Activated CD4-positive, alpha-beta T cell treated with anti-CD3 and anti-CD28 coated beads for 36 hours (primary cell): ENCODE data around the gene DBNL. TPM values are rescaled to one million over a fixed set of nuclear protein-coding genes. Genes with fewer than 3 reads are reported as not detected.

Source experiments
- ATAC-seq: fragments of 200-7000 bp; cut with Tn5 transposase; one replicate; pipeline ENCODE4 v1.10.0; 2021; ENCODE audit warnings: mild to moderate bottlenecking, moderate library complexity
- CTCF ChIA-PET: fragments of 350-600 bp; sonication (Branson Sonifier 250); formaldehyde crosslinking; loops from one replicate; lab custom pipeline; 2021; ENCODE audit warnings: antibody characterized with exemption; lab: Charles Lee
- POLR2A ChIA-PET: fragments of 350-600 bp; sonication (Branson Sonifier 250); formaldehyde crosslinking; loops from one replicate; lab custom pipeline; 2021; ENCODE audit warnings: antibody characterized with exemption, inconsistent platforms; lab: Charles Lee
- DNase-seq: peaks from one replicate; pipeline ENCODE4 v3.0.0-alpha.2; 2020
- H3K27ac Mint-ChIP-seq: one replicate; pipeline ENCODE4 v1.8.0; 2021; ENCODE audit warnings: mixed read lengths
- H3K27me3 Mint-ChIP-seq: one replicate; pipeline ENCODE4 v1.8.0; 2021; ENCODE audit warnings: mixed read lengths
- H3K36me3 Mint-ChIP-seq: one replicate; pipeline ENCODE4 v1.8.0; 2021; ENCODE audit warnings: low read depth, mixed read lengths
- H3K4me1 Mint-ChIP-seq: one replicate; pipeline ENCODE4 v1.8.0; 2021; ENCODE audit warnings: mixed read lengths
- H3K4me3 Mint-ChIP-seq: one replicate; pipeline ENCODE4 v1.8.0; 2021; ENCODE audit warnings: mild to moderate bottlenecking, moderate library complexity, mixed read lengths
- H3K9me3 Mint-ChIP-seq: one replicate; pipeline ENCODE4 v1.8.0; 2021; ENCODE audit warnings: low read depth, mixed read lengths
- intact Hi-C, 2 experiments: fragments of 100-400 bp; cut with DNase I in 1 of 2; cut with micrococcal nuclease in 1 of 2; formaldehyde crosslinking; loops; one replicate each; pipeline versions ENCODE4 v1.14.2 to v1.15.1; 2022 to 2024; cut with DNase I, micrococcal nuclease
- total RNA-seq, 2 experiments: library from RNA; stranded (reverse); gene quantifications; one replicate each; pipeline ENCODE4 v1.2.3, GENCODE V29; 2021

The DBNL gene
- total RNA-seq, 2 experiments from 2014 or later = 106 to 117 TPM

- intact Hi-C loops = no loop called here
- Mint-ChIP-seq H3K4me3 (peak overlapping the region; percentile 58), H3K4me1 (peaks cover 12% of the 10 kb centered on the region), H3K36me3 (peaks cover 3% of the 10 kb centered on the region), H3K27me3 (peaks cover 4% of the 10 kb centered on the region), H3K9me3 (no peaks in the 10 kb centered on the region), H3K27ac (no peak overlapping the region)
- DNase-seq (no peak), ATAC-seq (no peak)
- POLR2A ChIA-PET = no interaction called here
- CTCF ChIA-PET = interaction anchor here (1.3 kb wide), 1 partner anchor 22 kb away, joined by 3 read pairs; no protein-coding TSS in a partner anchor
Measured at GRCh38 chr7:44103566-44103922, 59.0 kb downstream of the DBNL start.

- no peaks in the 10 kb centered on the region for H3K9me3 Mint-ChIP-seq
- ChIA-PET CTCF (no interaction called here), POLR2A (no interaction called here)
- ATAC-seq = peak; percentile 68
- peaks cover 4% of the 10 kb centered on the region for H3K27me3 Mint-ChIP-seq
- peak within 1 kb of the TSS; percentile 76 for H3K4me3 Mint-ChIP-seq
- H3K4me1 Mint-ChIP-seq = peaks cover 12% of the 10 kb centered on the region
- peak; percentile 59 for DNase-seq
- intact Hi-C loops = loop anchor here in 1 of 2 experiments (1.0 to 2.0 kb wide), 2 partner anchors 19 to 21 kb away; partner anchors contain the start of genes POLD2 and POLM
- peaks cover 3% of the 10 kb centered on the region for H3K36me3 Mint-ChIP-seq
- H3K27ac Mint-ChIP-seq = peak within 1 kb of the TSS; percentile 43
Measured at GRCh38 chr7:44103923-44104859, 59.7 kb downstream of the DBNL start, which contains the start of gene AEBP1. Gene AEBP1, plus strand, starts transcription at chr7:44104345. Its CDS starts 321 bp downstream, at chr7:44104666.

- intact Hi-C loops = loop anchor here in 1 of 2 experiments (1.0 to 2.0 kb wide), 2 partner anchors 18 to 22 kb away; partner anchors contain the start of genes POLD2 and POLM
- CTCF ChIA-PET = interaction anchor here (0.6 kb wide), 2 partner anchors 89 to 379 kb away, joined by 3 read pairs; no protein-coding TSS in a partner anchor
- H3K36me3 Mint-ChIP-seq = peaks cover 3% of the 10 kb centered on the region
- H3K4me1 Mint-ChIP-seq = peaks cover 12% of the 10 kb centered on the region
- H3K27me3 Mint-ChIP-seq = peaks cover 4% of the 10 kb centered on the region
- peak overlapping the region; percentile 43 for H3K27ac Mint-ChIP-seq
- POLR2A ChIA-PET = no interaction called here
- ATAC-seq (peak; percentile 39), DNase-seq (peak; percentile 36)
- H3K4me3 Mint-ChIP-seq = peak overlapping the region; percentile 76
- H3K9me3 Mint-ChIP-seq = no peaks in the 10 kb centered on the region
Measured at GRCh38 chr7:44104860-44105771, 60.6 kb downstream of the DBNL start.

GRCh38 chr7:44105832-44106231 lies 61.3 kb downstream of the DBNL start:
- CTCF ChIA-PET = no interaction called here

GRCh38 chr7:44106311-44107065 lies 62.0 kb downstream of the DBNL start:
- H3K4me1 Mint-ChIP-seq = peaks cover 12% of the 10 kb centered on the region
- H3K4me3 Mint-ChIP-seq = no peak overlapping the region
- CTCF ChIA-PET = interaction anchor here (0.7 kb wide), 1 partner anchor 19 kb away, joined by 4 read pairs; no protein-coding TSS in a partner anchor
- POLR2A ChIA-PET = no interaction called here
- H3K27ac Mint-ChIP-seq = no peak overlapping the region
- DNase-seq = no peak
- H3K27me3 Mint-ChIP-seq = peaks cover 4% of the 10 kb centered on the region
- no peaks in the 10 kb centered on the region for H3K9me3 Mint-ChIP-seq
- intact Hi-C loops = no loop called here
- peaks cover 3% of the 10 kb centered on the region for H3K36me3 Mint-ChIP-seq
- ATAC-seq = no peak

More at GRCh38 chr7:44105832-44106231, 61.3 kb downstream of the DBNL start:
- ATAC-seq = no peak
- Mint-ChIP-seq H3K4me1 (peaks cover 12% of the 10 kb centered on the region), H3K27me3 (peaks cover 4% of the 10 kb centered on the region), H3K27ac (no peak overlapping the region), H3K4me3 (peak overlapping the region; percentile 76), H3K36me3 (peaks cover 3% of the 10 kb centered on the region), H3K9me3 (no peaks in the 10 kb centered on the region)
- POLR2A ChIA-PET = no interaction called here
- intact Hi-C loops = loop anchor here in 1 of 2 experiments (2.0 kb wide), 1 partner anchor 23 kb away; the partner anchor contains the start of gene POLM
- DNase-seq = no peak

GRCh38 chr7:44107116-44107960 lies 62.8 kb downstream of the DBNL start:
- H3K4me3 Mint-ChIP-seq = no peak overlapping the region
- no peaks in the 10 kb centered on the region for H3K9me3 Mint-ChIP-seq
- ChIA-PET CTCF (no interaction called here), POLR2A (no interaction called here)
- ATAC-seq (no peak), DNase-seq (no peak)
- H3K27me3 Mint-ChIP-seq = peaks cover 4% of the 10 kb centered on the region
- peaks cover 12% of the 10 kb centered on the region for H3K4me1 Mint-ChIP-seq
- intact Hi-C loops = no loop called here
- H3K36me3 Mint-ChIP-seq = peaks cover 11% of the 10 kb centered on the region
- no peak overlapping the region for H3K27ac Mint-ChIP-seq

GRCh38 chr7:44107961-44108767 lies 63.7 kb downstream of the DBNL start:
- ATAC-seq (no peak), DNase-seq (no peak)
- ChIA-PET CTCF (no interaction called here), POLR2A (no interaction called here)
- peaks cover 12% of the 10 kb centered on the region for H3K4me1 Mint-ChIP-seq
- peaks cover 2% of the 10 kb centered on the region for H3K27me3 Mint-ChIP-seq
- no peaks in the 10 kb centered on the region for H3K9me3 Mint-ChIP-seq
- peaks cover 17% of the 10 kb centered on the region for H3K36me3 Mint-ChIP-seq
- intact Hi-C loops = no loop called here
- no peak overlapping the region for H3K27ac Mint-ChIP-seq
- H3K4me3 Mint-ChIP-seq = no peak overlapping the region

GRCh38 chr7:44108768-44109750 lies 64.6 kb downstream of the DBNL start:
- POLR2A ChIA-PET = no interaction called here
- Mint-ChIP-seq H3K27me3 (no peaks in the 10 kb centered on the region), H3K36me3 (peaks cover 23% of the 10 kb centered on the region), H3K4me1 (peaks cover 10% of the 10 kb centered on the region), H3K27ac (no peak overlapping the region), H3K9me3 (no peaks in the 10 kb centered on the region), H3K4me3 (no peak overlapping the region)
- intact Hi-C loops = no loop called here
- no peak for DNase-seq
- no peak for ATAC-seq
- CTCF ChIA-PET = interaction anchor here (1.4 to 1.5 kb wide), 2 partner anchors 11 kb away, joined by 5 to 7 read pairs; no protein-coding TSS in a partner anchor

GRCh38 chr7:44109991-44110390 lies 65.5 kb downstream of the DBNL start:
- H3K4me1 Mint-ChIP-seq = peaks cover 10% of the 10 kb centered on the region
- DNase-seq (no peak), ATAC-seq (no peak)
- ChIA-PET CTCF (interaction anchor here (1.4 to 1.5 kb wide), 2 partner anchors 10 to 12 kb away, joined by 5 to 7 read pairs; no protein-coding TSS in a partner anchor), POLR2A (no interaction called here)
- no peak overlapping the region for H3K4me3 Mint-ChIP-seq
- no peaks in the 10 kb centered on the region for H3K27me3 Mint-ChIP-seq
- no peak overlapping the region for H3K27ac Mint-ChIP-seq
- intact Hi-C loops = no loop called here
- peaks cover 30% of the 10 kb centered on the region for H3K36me3 Mint-ChIP-seq
- no peaks in the 10 kb centered on the region for H3K9me3 Mint-ChIP-seq
